Stimulated activated naive CD4-positive, alpha-beta T cell treated with Interleukin-2 at 50 U/mL for 16 hours (primary cell): Measurements from ENCODE around the gene ZNF497.
A peak's percentile ranks its signal among the peaks of the same experiment; 100 is the strongest.
"Not testable (repeated sequence)": the region's sequence is repeated elsewhere in the genome, so short reads cannot be mapped to it uniquely, and the experiment has no call there.

Source experiments
- DNase-seq: peaks from one replicate; lab custom pipeline; 2025; lab: John Stamatoyannopoulos, UW

The ZNF497 gene

DNA sequence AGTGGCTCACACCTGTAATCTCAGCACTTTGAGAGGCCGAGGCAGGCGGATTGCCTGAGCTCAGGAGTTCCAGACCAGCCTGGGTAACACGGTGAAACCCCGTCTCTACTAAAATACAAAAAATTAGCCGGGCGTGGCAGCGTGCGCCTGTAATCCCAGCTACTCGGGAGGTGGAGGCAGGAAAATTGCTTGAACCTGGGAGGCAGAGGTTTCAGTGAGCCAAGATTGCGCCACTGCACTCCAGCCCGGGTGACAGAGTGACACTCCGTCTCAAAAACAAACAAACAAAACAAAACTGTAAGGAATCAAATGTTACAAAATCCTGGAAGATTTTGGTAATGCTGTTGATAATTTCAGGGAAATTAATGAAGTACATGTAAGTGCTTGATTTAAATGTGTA lies 14.5 kb downstream of the ZNF497 start:
- not testable (repeated sequence) for DNase-seq

DNA sequence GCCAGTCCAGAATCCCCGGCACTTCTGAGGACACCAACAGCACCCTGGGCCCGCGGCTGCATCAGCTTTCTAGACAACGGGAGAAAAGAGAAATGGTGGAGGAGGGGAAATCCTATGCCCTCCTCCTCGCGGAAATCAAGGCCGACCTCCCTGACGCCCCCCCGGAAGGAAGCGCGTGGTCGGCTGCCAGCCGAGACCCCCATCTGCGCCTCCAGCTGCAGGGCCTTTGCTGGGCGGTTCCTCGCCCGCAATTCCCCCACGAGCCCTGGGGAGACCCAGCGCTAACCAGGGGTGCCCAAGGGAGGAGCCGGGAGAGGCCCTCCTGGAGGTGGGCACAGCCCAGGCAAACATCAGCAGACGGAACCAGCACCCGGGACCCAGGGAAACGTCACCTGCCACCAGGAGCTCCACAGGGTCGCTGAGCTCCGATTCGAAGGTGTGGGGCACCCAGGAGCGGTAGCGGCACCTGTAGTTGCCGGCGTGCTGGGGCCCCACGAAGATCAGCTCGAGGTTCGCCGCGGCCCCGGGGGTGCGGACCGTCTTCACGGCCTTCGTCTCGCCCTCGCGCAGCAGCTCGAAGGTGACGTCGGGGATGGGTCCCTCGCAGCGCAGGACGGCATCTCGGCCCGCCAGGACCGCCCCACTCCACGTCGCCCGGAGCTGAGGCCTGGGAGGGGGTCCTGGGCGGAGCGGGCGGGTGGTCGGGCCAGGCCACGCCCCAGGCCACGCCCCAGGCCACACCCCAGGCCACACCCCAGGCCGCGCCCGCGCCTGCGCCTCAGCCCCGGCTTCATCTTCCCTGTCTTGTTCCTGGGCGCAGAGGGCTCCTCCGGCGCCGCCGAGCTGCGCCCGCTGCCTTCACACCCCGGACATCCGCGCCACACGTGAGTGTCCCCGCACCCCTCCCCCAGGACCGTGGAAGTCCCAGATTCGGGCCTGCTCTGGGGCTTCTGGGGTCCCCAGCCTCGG lies 15.3 kb downstream of the ZNF497 start:
- peak; percentile 48 for DNase-seq

DNA sequence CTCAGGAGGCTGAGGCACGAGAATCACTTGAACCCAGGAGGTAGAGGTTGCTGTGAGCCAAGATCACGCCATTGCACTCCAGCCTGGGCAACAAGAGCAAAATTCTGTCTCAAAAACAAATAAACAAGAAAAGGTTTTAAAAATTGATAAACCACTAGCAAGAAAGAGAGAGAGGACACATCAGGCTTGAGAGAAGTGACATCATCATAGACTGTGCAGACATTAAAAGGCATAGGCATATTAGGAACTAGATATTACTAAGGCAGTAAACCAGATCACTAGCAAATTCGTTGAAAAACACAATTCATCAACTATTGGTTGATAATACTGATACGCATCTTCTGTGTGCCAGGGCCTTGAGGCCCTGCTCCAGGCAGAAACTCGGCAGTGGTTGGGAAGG lies 17.0 kb downstream of the ZNF497 start:
- DNase-seq = no peak

DNA sequence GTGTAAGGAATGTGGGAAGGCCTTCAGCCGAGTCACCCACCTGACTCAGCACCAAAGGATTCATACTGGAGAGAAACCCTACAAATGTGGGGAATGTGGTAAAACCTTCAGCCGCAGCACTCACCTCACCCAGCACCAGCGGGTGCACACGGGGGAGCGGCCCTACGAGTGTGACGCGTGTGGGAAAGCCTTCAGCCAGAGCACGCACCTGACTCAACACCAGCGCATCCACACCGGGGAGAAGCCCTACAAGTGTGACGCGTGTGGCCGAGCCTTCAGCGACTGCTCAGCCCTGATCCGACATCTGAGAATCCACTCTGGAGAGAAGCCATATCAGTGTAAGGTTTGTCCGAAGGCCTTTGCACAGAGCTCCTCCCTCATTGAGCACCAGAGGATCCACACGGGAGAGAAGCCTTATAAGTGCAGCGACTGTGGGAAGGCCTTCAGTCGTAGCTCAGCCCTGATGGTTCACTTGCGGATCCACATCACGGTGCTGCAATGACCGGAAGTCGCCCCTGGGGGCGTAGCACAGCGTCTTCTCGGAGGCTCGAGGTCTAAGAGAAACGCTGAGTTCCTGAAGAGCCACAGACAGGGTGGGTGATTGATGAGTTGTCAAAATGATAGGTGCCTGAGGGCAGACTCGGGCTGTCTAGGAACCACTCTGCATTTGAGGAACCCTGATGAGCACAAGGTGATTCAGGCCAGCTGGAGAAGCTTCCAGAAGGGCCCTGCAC lies 23.6 kb downstream of the ZNF497 start:
- no peak for DNase-seq

DNA sequence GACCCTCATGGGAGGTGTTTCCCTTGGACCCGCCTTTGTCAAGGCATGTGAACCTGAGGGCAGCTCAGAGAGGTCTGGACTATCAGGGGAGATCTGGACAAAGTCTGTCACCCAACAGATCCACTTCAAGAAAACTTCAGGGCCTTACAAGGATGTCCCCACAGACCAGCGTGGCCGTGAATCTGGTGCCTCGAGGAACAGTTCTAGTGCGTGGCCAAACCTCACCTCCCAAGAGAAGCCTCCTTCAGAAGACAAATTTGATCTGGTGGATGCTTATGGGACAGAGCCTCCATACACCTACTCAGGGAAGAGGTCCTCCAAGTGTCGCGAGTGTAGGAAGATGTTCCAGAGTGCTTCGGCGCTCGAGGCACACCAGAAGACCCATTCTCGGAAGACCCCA lies 24.2 kb downstream of the ZNF497 start:
- DNase-seq = no peak

DNA sequence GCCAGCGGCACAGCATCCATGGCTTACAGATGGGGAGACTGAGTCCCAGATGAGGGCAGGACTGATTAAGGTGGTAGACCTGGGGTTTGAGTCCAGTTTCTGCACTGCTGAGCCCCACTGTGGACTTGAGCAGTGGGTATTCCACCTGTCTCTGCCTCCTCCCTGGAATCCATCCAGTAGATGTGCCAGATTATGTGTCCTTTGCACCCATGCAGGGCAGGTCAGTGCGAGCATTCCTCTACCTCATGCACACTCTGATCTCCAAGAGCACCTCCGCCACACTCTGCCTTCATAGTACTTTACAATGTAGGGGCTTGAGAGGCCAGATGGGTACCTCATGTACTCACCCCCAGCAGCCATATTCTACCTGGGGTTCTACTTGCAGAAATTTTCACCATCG lies 25.7 kb downstream of the ZNF497 start:
- DNase-seq = no peak

DNA sequence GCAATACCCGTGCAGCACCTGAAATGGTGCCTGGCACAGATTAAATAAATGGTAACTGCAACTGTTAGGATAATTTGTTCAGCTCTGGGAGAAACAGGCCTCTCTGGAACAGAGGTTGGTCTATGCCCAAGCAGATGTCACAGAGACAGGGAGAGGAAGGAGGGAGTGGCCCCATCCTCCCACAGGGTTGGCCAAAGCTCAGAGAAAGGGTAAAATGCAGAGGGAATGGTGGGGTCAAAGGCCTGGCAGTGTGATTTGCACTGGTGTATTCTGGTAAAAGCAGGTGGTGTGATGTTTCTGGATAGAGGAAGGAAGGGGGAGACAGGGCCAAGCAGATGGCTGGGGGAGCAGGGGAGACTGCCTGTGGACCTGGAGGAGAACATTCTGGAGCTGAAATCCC lies 26.3 kb downstream of the ZNF497 start:
- no peak for DNase-seq

DNA sequence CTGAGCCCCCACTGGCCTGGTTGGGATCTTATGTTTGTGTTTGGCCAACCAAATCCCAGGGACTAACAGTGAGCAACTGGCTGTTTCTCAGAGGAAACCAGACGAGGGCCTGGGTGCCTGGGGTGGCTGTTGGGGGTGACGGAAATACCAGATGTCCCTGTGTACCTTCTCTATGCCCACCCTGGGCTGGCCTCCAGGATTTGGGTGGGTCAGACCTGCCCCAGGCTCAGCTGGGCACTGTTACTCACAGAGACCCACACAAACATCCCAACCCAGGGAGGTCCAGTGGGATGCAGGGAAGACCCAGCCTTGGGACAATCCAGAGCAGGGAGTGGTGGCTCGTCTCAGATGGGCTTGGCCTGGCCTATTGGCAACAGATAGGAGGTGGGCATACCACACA lies 26.9 kb downstream of the ZNF497 start:
- DNase-seq = no peak

DNA sequence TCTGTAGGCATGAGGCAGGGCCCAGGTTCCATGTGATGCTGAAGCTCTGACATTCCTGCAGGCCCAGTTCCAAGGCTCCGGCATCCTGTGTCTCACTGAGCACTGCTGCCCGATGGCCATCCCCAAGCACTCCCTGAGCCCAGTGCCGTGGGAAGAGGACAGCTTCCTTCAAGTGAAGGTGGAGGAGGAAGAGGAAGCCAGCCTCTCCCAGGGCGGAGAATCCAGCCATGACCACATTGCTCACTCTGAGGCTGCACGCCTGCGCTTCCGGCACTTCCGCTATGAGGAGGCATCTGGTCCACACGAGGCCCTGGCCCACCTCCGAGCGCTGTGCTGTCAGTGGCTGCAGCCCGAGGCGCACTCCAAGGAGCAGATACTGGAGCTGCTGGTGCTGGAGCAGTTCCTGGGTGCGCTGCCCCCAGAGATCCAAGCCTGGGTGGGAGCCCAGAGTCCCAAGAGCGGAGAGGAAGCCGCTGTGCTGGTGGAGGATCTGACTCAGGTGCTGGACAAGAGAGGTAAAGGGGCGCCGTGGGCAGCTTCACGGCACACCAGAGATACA lies 27.8 kb downstream of the ZNF497 start:
- DNase-seq = no peak

DNA sequence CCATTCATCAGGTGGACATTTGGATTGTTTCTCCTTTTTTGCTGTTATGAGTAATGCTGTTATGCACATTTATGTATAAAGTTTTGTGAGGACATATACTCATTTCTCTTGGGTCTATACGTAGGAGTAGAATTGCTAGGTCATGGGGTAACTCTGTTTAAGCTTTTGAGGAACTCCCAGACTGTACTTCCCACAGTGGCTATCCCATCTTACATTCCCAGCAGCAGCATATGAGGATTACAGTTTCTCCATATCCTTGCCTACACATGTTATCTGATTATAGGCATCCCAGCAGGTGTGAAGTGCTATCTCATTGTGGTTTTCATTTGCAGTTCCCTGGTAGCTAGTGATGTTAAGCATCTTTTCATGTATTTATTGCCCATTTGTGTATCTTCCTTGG lies 29.9 kb downstream of the ZNF497 start:
- no peak for DNase-seq

DNA sequence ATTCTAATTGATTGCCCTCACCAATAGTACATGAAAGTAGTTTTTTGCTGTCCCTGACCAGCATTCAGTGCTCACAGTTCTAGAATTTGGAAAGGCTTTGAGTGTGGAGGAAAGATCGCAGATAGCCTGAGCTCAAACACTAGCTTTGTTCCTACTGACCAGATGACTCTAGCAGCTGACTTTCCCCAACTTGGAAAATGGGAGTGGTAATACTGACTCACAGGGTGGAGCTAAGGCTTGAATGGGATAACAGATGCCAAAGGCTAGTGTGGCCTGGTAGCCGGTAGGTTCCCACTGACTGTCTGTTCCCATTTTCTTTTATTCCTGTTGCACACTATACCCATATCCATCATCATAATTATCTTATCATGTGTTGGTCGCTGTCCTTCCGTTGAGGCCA lies 32.1 kb downstream of the ZNF497 start:
- DNase-seq = no peak

DNA sequence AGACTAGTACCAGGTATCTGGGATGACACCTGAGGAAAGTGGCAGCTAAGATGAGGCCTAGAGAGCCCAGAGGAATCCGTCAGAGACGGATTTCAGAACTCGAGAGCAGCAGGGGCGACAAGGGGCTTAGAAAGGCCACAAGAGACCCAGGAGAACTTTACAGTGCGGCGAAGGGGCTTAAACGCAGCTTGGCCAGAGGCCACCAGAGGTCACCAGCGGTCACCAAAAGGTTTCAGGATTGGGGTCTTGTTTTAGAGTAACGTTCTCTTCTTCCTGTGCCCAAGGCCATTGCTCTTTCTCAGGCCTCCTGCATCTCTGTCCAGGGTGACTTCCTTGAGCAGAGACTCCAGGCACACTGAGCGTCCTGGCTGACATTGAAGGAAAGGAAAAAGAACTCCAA lies 33.6 kb downstream of the ZNF497 start:
- DNase-seq = no peak

DNA sequence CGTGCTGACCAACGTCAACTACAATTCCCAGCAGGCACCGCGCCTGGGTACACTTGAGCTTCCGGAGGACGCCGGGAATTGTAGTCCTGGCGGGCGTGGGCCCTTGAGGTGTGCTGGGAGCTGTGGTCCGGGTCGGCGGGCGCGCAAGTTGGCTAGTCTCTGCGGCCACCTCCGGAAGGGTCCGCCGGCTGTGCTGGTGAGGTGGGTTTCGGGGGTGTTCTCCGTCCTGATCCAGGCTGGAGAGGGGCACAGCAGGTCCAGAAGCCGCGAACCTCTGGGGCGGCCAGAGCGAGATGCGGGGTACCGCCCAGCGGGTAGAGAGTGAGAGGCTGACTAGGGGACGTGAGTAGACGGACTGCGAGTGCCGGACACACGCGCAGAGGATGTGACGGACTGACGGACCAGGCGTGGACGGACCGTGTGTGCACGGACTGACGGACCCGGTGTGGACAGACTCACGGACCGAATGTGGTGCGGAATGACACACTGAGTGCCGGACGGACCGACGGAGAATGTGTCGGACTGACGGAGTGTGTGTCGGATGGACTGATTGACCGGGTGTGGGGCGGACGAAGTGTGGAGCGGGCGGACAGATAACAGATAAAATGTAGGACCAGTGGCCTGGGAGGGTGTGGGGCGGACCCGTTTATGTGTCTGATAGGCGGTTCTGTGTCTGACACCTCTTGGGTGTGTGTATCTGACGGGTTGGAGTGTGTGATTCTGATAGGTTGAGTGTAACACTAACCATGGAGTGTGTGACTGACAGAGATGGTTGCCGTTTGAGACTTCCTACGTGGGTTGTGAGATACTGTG lies 35.4 kb downstream of the ZNF497 start, which contains the start of gene ZSCAN22:
Gene ZSCAN22 (plus strand): TSS at position 81 of the 813 bp plus-strand sequence. CDS start 7,809 bp downstream, outside the sequence.
- DNase-seq = peak; percentile 90

DNA sequence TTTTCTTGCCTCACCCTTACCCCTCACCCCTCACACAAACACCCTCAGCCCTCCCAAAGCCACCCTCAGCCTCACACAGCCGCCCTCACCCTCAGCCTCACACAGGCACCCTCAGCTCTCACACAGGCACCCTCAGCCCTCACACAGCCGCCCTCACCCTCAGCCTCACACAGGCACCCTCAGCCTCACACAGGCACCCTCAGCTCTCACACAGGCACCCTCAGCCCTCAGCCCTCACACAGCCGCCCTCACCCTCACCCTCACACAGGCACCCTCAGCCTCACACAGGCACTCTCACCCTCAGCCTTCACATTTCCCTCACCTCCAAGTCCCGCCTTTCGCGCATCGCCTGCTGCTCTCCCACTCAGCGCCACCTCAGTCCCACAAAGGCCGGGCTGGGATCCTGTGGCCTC lies 36.0 kb downstream of the ZNF497 start:
- no peak for DNase-seq

DNA sequence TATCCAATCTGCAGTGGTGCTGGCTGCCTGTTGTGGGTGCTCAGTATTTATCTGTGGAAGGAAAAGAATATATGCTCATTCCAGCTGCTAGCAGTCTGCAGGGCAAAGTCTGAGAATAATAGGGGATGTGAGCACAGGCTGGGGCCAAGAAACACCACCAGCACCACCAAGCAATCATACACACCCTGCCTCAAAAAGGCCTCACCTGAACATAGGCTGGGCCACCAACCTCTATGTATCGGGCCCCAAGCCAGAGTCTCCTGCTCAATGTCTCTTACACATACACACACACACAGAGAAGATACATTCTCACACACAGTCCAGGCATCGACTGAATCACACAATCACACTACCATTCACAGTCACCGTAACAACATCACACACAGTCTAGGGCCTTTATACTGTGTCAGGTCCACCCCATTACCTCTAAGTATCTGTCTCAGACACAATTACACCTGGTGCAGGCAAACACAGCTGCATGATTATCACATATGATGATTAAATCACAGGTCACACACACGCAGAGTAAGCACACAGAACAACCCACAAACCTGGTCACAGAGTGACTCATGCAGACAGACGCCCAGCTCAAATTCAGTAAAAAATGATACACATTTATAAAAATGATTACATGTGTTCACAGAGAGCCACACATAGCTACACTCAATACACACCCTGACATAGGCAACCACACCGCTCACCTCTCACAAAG lies 37.1 kb downstream of the ZNF497 start:
- no peak for DNase-seq

DNA sequence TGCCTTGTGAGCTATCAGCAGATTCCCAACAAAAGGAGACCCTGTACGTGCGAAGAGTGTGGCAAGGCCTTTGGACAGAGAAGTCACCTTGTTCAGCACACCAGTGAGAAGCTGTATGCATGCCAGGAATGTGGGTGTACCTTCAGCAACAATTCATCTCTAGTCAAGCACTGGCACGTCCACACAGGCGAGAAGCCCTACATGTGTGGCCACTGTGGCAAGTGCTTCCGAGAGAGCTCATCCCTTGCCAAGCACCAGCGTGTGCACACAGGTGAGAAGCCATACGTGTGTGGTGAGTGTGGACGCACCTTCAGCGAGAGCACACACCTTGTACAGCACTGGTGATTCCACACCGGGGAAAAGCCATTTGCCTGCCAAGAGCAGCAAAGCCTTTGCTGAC lies 43.3 kb downstream of the ZNF497 start:
- DNase-seq = no peak

DNA sequence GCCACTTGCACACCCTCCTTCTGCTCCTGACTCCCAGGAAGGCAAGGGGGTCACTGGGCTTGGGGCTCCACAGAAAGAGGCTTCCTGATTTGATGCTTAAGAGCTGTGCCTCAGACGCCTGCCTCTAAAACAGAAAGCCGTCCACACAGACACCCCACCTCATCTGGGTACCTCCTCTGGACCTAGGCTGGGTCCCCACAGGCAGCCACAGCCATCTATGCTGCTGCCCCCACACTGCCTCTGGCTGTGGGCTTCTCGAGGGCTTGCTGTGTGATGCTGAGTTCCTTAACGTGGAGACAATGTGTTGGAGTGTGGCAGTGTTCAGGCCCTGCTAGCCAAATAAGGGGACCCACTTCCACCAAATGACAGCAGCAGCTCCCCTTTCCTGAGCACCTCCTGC lies 44.3 kb downstream of the ZNF497 start:
- DNase-seq = no peak

DNA sequence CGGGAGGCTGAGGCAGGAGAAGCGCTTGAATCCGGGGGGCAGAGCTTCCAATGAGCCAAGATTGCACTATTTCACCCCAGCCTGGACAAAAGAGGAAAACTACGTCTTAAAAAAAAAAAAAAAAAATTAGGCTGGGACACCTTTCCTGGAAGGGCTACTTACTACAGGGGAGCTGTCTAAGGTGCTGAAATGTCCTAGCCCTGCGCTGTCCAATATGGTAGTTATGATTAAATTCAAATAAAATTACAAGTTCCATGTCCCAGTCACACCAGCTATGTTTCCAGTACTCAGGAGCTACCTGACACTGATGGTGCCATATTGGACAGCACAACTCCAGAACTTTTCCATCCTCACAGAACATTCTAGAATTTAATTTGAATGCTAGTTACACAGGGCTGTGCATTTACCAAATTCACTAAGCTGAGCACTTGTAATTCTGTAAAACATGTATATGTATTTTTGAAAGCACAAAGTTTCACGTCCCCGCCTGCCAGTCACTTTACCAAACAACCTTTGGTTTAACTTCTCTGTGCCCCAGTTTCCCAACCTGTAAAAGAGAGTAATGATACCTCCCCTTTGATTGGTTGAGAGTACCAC lies 45.0 kb downstream of the ZNF497 start:
- DNase-seq = no peak

DNA sequence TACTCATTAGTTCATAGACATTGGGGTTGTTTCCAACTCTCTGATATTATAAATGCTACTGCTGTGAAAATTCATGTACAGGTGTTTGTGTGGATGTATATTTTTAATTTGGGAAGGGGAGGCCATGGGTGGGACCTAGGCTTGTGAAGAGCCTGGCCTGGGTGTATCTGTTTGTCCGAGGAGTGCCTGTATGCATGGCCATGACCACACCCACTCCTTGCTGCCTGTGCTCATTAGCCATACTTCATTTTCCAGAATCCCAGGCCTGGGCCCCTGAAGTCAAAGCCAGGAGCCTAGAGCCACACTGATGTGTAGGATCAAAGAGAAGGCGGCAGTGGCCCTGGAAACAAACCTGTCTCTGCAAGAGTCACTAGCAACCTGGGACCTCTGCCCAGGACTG lies 47.0 kb downstream of the ZNF497 start:
- no peak for DNase-seq

DNA sequence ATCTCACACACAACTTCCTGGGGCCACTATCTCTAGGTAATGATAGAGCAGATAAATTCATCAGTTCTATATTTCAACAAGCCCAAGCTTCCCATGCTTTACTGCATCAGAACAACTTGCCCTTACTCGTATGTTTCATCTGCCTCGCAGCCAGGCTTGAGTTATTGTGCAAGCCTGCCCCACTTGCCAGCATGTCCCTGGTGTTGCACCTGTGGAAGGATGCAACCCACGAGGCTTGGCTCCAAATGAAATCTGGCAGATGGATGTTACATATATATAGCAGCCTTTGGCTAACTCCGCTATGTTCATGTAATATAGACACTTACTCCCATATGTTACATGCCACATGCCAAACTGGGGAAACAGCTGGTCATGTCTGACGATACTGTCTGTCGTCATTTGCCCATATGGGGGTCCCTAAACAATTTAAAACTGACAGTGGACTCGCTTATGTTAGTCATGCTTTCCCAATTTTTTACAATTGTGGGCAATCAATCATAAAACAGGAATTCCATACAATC lies 51.1 kb downstream of the ZNF497 start:
- DNase-seq = no peak

DNA sequence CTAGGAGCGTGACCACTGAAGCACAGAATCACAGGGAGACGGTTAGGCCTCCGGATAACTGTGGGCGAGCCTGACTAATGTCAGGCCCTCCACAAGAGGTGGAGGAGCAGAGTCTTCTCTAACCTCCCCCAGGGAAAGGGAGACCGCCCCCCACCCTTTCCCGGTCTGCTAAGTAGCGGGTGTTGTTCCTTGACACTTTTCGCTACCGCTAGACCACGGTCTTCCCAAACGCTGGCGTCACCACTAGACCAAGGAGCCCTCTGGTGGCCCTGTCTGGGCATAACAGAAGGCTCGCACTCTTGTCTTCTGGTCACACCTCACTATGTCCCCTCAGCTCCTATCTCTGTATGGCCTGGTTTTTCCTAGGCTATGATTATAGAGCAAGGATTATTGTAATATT lies 51.9 kb downstream of the ZNF497 start:
- not testable (repeated sequence) for DNase-seq
